Measurements from ENCODE around the gene CCDC169.

GRCh38 chr13:36248700-36249099 lies 48.9 kb downstream of the CCDC169 start:
- TF ChIP-seq CTCF (IDR thresholded peaks at IDR 0.05; ENCODE audit: low read depth, low read length, missing input control) (no peak), SP1 (IDR thresholded peaks at IDR 0.05) (no peak), GABPA (IDR thresholded peaks at IDR 0.05 in 1 of 2, conservative IDR thresholded peaks at IDR 0.05 in 1 of 2) (no peak)

Data from liver (tissue), 3 donors.